Lower leg skin (tissue), 4 donors: ENCODE data around the gene TFG. TPM values are rescaled to one million over a fixed set of nuclear protein-coding genes. Genes with fewer than 3 reads are reported as not detected.

ENCODE experiments used
- DNase-seq, 2 donors: peaks; one replicate each; pipeline ENCODE4 v3.0.0-alpha.2; 2019; ENCODE audit warnings: low spot score in 2 of 2
- H3K4me3 ChIP-seq: fragments of 200-600 bp; sonication (generic); 2 replicates; pipeline ENCODE4 v1.5.1; 2017; ENCODE audit warnings: mild to moderate bottlenecking, low read depth; ENCODE audit not compliant: poor library complexity, severe bottlenecking
- CTCF ChIP-seq, 3 donors: fragments of 450-650 bp; IDR thresholded peaks; one replicate each; pipeline ENCODE4 v1.5.1; 2016; ENCODE audit warnings: antibody characterized with exemption in 3 of 3, mild to moderate bottlenecking in 3 of 3, moderate library complexity in 2 of 3
- POLR2A ChIP-seq, 2 donors: fragments of 450-650 bp; IDR thresholded peaks; one replicate each; pipeline ENCODE4 v1.6.1; 2016 to 2017; ENCODE audit warnings: antibody characterized with exemption in 2 of 2, mild to moderate bottlenecking in 1 of 2, moderate library complexity in 1 of 2
- WGBS, 2 donors: methylation state at CpG; one replicate each; pipeline ENCODE4 v1.1.5; 2018; 5-methylcytosine and 5-hydroxymethylcytosine counted together
- intact Hi-C: fragments of 100-400 bp; cut with DNase I; formaldehyde crosslinking; loops from one replicate; pipeline ENCODE4 v1.15.0; 2023; ENCODE audit warnings: low total_unique reads
- total RNA-seq, 4 donors: library from RNA; depleted of rRNA; stranded (reverse); fragments of >200 nt; gene quantifications; one replicate each; pipeline ENCODE4 v1.1.0, GENCODE V29; 2016

TFG gene
- total RNA-seq, 4 donors from 2014 or later = 61.0 to 67.9 (median 66.9) TPM

GRCh38 chr3:100789579-100789978 lies 80.3 kb downstream of the TFG start:
- WGBS, 2 donors = 88 to 89% methylated on average over 2 of the region's 2 CpGs
- DNase-seq = no peak
- intact Hi-C loops = no loop called here
- no peak for TF ChIP-seq POLR2A (IDR thresholded peaks at IDR 0.05)
- no peak for TF ChIP-seq CTCF (IDR thresholded peaks at IDR 0.05)
- no peak overlapping the region for H3K4me3 ChIP-seq

GRCh38 chr3:100796556-100796955 lies 87.3 kb downstream of the TFG start:
- TF ChIP-seq CTCF (IDR thresholded peaks at IDR 0.05) = no peak
- TF ChIP-seq POLR2A (IDR thresholded peaks at IDR 0.05) = no peak
- DNase-seq = no peak
- H3K4me3 ChIP-seq = no peak overlapping the region
- intact Hi-C loops = no loop called here
- 37 to 42% methylated on average over 2 of the region's 2 CpGs for WGBS, 2 donors

- intact Hi-C loops = no loop called here
- DNase-seq = no peak
- TF ChIP-seq CTCF (IDR thresholded peaks at IDR 0.05) (no peak), POLR2A (IDR thresholded peaks at IDR 0.05) (no peak)
- no peak overlapping the region for H3K4me3 ChIP-seq
- WGBS, 2 donors = 59 to 62% methylated on average over 1 of the region's 1 CpG
Observed at GRCh38 chr3:100798012-100798411, 88.7 kb downstream of the TFG start.

Other genes starting within 250 kb of the TFG start
- gene TMEM45A, start 216.9 kb upstream of the TFG start, total RNA-seq = 1,000 to 10,000 TPM in 1 of 4 donors, 100 to 1,000 TPM in 3; 421 to 1,097 (median 707) TPM
- gene ADGRG7, start 99.9 kb upstream of the TFG start, total RNA-seq = not detected